ENCODE data around the gene STAMBPL1.

STAMBPL1 gene

DNA sequence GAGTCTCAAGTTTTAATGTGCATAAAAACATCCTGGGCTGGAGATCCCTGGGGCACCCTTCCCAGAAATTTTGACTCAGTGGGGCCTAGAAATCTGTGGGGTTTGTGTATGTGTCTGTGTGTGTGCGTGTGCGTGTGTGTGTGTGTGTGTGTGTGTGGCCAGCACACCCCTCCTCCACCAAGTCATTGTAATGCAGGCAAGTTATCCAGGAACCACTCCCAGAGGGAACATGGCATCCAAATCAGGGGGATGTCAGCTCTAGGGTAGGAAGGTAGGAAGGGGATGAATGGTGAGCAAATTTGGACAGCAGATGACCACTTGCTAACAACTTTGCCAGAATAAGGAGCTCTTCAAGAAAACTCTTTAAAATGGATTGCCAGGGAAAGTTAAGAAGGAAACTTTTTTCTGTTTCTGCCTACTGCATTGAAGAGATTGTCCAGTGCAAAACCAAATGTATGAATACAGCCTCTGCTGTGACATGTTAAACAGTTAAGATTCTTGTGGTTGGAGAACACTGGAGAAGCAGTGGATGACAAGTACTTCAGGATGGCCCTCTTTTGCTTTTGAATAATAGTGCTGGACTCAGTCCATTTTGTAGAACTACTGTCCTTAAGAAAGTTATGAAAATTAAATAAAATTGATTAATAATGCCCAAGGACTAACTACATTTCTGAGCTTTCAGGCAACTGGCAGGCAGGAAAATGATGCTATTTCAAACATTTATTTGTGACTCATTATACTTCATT is 12.3 kb downstream of the STAMBPL1 start:
- TF ChIP-seq POLR2A (IDR thresholded peaks at IDR 0.05; ENCODE audit: low read depth, low read length): no peak
- FAIRE-seq: peak; percentile 78
- no peak for DNase-seq (ENCODE audit: insufficient read length, low spot score)

DNA sequence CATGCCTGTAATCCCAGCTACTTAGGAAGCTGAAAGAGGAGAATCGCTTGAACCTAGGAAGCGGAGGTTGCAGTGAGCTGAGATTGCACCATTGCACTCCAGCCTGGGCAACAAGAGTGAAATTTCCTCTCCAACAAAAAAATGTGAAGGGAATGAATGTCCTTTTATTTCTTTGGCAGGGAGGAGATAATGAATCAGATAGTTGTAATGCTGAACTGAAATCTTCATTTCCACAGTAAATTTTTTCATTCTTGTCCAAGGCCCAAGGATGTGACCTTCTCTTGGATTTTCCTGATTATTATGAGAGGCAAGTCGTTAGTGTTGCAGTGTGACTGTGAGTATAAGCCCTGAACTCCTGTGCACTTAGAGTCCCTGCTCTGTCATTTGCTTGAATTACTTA is 13.6 kb downstream of the STAMBPL1 start:
- TF ChIP-seq POLR2A (IDR thresholded peaks at IDR 0.05; ENCODE audit: low read depth, low read length): no peak
- FAIRE-seq (no peak), DNase-seq (ENCODE audit: insufficient read length, low spot score) (no peak)

DNA sequence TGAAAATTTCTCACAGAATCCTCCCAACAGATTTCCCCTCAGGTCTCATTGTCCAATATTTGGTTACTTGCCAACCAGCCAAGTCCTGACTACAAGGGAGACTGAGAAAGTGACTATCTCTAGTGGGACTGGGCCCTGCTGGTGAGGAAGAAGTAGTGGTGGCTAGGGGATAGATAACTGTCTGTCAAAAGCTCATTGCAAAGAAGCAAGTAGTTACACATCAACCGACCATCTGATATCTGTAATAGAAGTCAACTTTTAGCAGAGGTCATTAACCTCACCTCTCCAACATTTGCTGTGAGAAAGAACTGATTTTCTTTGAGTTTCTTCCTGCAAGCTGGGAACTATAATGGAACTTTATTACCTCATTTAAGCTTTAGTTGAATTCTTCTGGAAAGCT is 15.2 kb downstream of the STAMBPL1 start:
- no peak for DNase-seq (ENCODE audit: insufficient read length, low spot score)
- no peak for TF ChIP-seq POLR2A (IDR thresholded peaks at IDR 0.05; ENCODE audit: low read depth, low read length)
- no peak for FAIRE-seq

DNA sequence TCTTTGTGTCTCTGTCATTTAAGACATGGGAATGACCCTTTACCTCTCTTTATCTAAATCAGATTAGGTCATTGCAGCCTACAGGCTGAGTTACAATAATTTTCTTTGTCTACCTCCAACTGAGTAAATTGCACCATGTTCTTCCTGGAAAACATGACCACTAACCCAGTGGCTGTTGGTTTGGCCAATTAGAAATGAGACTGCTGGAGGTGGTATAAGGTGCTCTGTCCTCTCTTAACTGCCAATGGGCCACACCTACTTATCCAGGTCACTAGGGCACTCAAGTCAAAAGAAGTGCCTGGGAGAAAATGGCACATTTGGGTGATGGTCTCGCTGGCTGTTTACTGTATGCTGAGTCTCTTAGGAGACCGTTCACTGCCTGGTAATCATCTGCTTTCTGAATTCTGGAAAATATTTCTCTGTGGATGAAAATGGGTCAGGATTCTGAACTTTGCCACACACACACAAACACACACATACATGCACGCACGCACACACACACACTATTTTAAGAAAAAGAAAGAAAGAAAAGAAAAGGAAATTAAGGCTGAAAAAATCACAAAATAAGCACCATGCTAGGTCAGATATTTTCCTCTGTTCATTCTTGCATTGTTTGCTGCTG is 16.4 kb downstream of the STAMBPL1 start:
- TF ChIP-seq POLR2A (IDR thresholded peaks at IDR 0.05; ENCODE audit: low read depth, low read length): no peak
- DNase-seq (ENCODE audit: insufficient read length, low spot score) (no peak), FAIRE-seq (peak; percentile 80)

DNA sequence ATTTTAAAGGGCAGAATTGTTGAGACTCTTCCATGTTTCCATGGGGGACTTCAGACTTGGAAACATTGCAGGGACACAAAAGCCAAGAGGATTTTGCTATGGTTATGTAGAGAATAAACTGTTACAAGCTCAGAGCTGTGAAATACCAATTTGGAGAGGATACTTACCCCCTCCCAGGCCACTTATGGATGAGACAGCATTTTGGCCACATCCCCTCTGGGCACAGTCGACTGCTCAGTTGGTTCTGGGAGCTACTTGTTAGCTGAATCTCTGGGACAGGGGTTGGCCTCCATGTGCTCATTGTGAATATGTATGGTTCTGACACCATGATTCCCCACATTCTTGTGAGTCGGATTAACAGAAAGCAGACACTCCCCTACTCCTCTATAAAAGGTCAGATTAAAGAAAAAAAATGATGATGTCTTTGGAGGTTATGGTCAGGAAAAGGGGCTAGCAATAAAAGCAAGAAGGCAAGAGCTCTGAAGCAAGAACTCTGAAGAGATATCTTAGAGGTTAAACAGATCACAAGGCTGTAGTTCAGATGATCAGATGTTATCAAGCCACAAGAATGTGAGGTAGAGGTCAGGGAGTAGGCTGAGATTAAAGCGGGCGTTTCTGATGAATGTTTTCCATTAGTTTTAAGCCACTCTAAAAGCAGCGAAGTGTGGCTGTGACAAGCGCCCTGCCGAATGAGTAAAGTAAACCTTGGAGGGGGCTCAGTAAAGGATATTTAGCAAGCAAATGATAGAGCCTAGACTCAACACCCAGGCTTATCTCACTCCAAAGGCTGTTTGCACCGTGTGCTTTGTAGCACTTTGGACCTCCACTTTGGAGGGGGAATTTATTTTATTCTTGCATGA is 17.2 kb downstream of the STAMBPL1 start:
- FAIRE-seq: peak; percentile 89
- no peak for TF ChIP-seq POLR2A (IDR thresholded peaks at IDR 0.05; ENCODE audit: low read depth, low read length)
- no peak for DNase-seq (ENCODE audit: insufficient read length, low spot score)

DNA sequence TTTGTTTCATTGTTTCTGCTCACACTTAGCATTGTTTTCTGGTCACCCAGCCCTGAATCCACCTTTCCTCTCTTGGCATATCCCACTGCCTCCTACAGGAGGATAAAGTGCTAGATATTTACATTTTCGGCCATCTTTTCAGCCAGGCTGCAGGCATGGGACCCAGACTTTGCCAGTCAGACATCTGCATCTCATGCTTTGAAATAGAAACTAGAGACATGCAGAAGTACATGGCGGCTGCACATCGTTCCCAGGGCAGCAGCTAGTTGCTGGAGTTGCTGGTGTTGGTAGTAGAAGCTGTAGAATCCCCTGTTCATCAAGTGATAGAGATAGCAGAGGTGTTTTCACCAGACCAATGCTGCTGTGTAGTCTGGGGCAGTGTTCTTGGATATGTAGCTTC is 18.7 kb downstream of the STAMBPL1 start:
- DNase-seq (ENCODE audit: insufficient read length, low spot score) (no peak), FAIRE-seq (peak; percentile 11)
- TF ChIP-seq POLR2A (IDR thresholded peaks at IDR 0.05; ENCODE audit: low read depth, low read length): no peak

DNA sequence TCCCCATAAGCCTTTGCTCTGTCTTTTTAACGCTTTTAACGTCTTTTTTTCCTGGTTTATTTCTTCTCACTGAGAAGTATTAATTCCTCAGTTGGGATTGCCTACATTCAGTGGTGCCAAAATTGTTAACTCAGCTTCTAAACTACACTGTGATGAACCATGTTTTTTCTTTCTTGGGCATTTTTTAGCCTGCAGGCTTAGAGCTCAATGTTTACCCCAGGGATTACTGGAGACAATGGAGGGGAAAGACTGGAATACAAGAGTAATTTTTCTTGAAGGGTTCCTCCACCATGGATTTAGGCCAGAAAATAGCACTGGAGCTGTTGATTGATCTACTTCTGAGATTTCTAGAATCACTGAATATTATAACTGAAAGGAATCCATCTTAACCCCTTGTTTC is 19.8 kb downstream of the STAMBPL1 start:
- no peak for TF ChIP-seq POLR2A (IDR thresholded peaks at IDR 0.05; ENCODE audit: low read depth, low read length)
- DNase-seq (ENCODE audit: insufficient read length, low spot score) (no peak), FAIRE-seq (peak; percentile 6)

DNA sequence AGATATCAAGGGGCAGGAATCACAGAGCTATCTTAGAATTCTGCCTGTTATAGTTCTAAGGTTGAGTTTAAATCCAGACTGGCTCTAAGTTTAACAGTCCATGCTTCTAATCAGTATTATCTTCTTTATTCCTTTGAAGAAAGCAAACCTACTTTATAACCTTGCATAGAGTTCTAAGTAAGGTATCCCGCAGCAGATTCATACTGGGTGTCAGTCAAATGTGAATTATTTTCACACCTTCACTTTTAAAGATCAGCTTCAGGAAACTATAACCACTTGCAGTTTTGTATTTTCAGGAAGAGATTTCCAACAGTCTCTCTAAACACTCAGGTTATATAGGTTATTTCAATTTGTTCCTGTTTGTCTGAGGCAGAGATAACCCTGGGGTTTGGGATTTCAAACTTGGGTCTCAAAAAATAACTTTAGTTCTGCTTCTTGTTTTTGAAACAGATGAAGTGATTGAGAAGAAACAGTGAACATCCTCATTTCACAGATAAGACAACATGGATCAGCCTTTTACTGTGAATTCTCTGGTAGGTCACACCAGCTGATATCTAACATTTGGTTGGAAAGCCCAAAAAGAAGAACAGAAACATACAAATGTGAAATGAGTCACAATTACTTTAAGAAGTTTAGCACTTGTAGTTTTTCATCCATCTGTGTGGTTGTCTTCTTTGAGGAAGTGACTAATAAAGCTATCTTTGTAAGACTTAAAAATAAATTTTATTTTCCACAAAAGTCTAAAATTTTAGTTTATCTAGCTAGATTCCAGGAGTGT is 21.4 kb downstream of the STAMBPL1 start:
- TF ChIP-seq POLR2A (IDR thresholded peaks at IDR 0.05; ENCODE audit: low read depth, low read length): no peak
- FAIRE-seq: no peak
- no peak for DNase-seq (ENCODE audit: insufficient read length, low spot score)

DNA sequence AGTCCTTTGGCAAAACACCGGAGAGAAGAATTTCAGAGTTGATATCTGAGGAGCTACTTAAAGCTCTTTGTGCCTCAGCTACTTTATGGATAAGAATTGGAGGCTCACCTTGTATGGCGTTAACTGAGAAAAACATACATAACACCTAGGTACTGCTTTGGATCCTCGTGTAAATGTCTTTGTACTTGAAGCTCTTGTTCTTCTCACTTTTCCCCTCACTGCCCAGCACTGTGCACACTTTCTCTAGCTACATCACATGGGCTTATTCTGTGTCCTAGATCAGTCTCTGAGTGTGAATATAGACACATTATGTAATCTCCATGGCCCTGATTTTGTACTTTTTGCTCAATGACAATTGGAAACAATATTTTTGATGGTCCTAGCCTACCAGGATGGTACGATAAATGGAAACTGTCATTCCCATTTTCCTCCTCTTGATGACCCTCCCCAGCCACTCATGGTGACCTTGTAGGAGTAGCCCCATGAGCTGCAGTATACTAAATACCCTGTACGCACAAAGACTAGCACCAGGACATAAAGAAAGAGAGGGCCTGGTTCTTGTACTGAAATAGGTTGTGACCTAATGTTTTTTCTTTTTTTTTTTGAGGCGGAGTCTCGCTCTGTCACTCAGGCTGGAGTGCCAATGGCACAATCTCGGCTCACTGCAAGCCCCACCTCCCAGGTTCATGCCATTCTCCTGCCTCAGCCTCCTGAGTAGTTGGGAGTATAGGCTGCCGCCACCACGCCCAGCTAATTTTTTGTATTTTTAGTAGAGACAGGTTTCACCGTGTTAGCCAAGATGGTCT is 22.1 kb downstream of the STAMBPL1 start:
- FAIRE-seq (peak; percentile 65), DNase-seq (ENCODE audit: insufficient read length, low spot score) (no peak)
- TF ChIP-seq POLR2A (IDR thresholded peaks at IDR 0.05; ENCODE audit: low read depth, low read length): no peak

DNA sequence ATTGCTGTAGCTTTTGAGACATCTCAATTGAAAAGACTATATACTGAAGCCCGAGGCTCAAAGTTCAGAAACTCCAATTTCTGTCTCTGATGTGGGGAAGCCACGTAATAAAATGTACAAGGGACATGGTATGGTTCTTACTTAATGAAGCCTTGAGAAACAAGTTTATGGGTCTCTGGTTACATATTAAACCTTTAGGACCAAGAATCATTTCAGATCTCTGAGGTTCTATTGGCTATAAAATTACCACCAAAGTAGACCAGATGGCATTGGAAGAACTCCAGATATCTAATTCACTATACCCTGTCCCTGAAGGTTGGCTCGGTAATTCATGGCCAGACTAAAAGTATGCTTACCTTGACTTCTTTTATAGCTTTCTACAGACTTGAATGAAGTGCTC is 23.7 kb downstream of the STAMBPL1 start:
- no peak for FAIRE-seq
- DNase-seq (ENCODE audit: insufficient read length, low spot score): no peak
- no peak for TF ChIP-seq POLR2A (IDR thresholded peaks at IDR 0.05; ENCODE audit: low read depth, low read length)

DNA sequence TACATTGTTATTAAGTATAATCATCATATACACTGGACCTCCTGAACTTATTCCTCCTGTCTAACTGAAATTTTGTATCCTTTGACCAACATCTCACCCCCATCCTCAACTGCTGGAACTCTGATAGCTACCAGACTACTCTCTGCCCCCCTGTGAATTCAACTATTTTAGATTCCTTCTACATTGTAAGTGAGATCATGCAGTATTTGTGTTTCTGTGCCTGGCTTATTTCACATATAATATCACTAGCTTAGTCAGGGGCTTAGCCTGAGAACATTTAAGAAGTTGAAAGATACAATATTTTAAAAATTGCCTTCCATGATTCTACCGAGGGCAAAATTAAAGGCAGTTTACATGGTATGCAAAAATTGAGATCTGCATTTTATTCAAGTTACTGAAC is 26.9 kb downstream of the STAMBPL1 start:
- no peak for TF ChIP-seq POLR2A (IDR thresholded peaks at IDR 0.05; ENCODE audit: low read depth, low read length)
- FAIRE-seq: no peak
- DNase-seq (ENCODE audit: insufficient read length, low spot score): no peak

DNA sequence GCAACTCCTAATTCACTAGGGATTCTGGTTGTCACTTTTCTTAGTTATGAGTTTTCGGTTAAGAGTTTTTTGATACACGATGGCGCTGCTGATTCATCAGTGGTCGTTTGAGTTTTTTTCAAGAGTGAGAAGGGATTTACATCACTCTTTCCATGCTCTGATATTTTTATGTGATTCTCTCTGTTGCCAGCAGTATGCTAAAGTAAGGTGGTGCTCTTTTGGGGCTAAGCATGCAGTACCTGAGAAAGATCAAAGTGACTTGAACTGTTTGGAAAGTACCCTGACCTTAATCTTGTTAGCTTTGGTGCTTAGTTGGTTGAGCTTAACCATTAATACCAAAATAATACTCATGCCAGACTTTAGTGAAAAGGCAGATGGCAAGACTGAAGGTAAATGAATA is 28.1 kb downstream of the STAMBPL1 start:
- FAIRE-seq: peak; percentile 83
- TF ChIP-seq POLR2A (IDR thresholded peaks at IDR 0.05; ENCODE audit: low read depth, low read length): no peak
- no peak for DNase-seq (ENCODE audit: insufficient read length, low spot score)

DNA sequence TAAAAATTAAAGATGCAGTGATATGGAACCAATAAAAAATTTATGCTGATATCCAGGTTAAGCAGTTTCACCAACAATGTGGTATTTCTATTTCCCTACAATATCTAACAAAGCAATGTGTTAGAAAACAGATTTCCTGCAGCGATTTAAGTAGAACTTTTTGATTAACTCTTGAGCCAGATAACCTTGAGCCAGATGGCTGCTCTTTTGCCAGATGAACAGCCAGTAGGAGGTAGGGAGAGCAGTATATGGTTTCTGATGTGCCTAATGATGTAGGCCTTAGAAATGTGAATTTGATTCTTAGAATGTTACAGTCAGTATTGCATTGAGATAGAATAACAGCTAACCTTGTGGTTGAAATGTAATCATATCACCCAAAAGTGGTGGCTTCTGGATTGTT is 31.1 kb downstream of the STAMBPL1 start:
- DNase-seq (ENCODE audit: insufficient read length, low spot score): no peak
- TF ChIP-seq POLR2A (IDR thresholded peaks at IDR 0.05; ENCODE audit: low read depth, low read length): no peak
- FAIRE-seq: no peak
